NB4 (cell line): Measurements from ENCODE around the gene FMO2.

Experiments
- CTCF ChIP-seq: IDR thresholded peaks from one replicate; pipeline ENCODE4 v1.5.1; 2012; ENCODE audit warnings: low read depth, low read length
- MAX ChIP-seq: IDR thresholded peaks from 2 replicates; pipeline ENCODE4 v1.6.1; 2011; ENCODE audit warnings: low read depth, low read length
- MYC ChIP-seq: IDR thresholded peaks from 2 replicates; pipeline ENCODE4 v1.6.1; 2011; ENCODE audit warnings: low read depth, low read length
- POLR2A ChIP-seq: IDR thresholded peaks from 2 replicates; pipeline ENCODE4 v1.6.1; 2011; ENCODE audit warnings: mild to moderate bottlenecking; ENCODE audit not compliant: insufficient read length; ENCODE audit errors: extremely low read depth

GRCh38 chr1:171220081-171220420 is 35.0 kb downstream of the FMO2 start:
- no peak for TF ChIP-seq POLR2A
- TF ChIP-seq CTCF = no peak
- no peak for TF ChIP-seq MAX
- TF ChIP-seq MYC = no peak
